ENCODE measurements around the gene TMEM240.
"Not testable (repeated sequence)": the region's sequence is repeated elsewhere in the genome, so short reads cannot be mapped to it uniquely, and the experiment has no call there.

Gene TMEM240

GRCh38 chr1:1557688-1558087 is 17.3 kb upstream of the TMEM240 start:
- DNase-seq (ENCODE audit: low read depth in 2 of 2, low spot score in 1 of 2) = not testable (repeated sequence)

GRCh38 chr1:1556961-1557360 is 16.5 kb upstream of the TMEM240 start:
- DNase-seq (ENCODE audit: low read depth in 2 of 2, low spot score in 1 of 2) = not testable (repeated sequence)

GRCh38 chr1:1556505-1556904 is 16.1 kb upstream of the TMEM240 start:
- DNase-seq (ENCODE audit: low read depth in 2 of 2, low spot score in 1 of 2) = no peak

- no peak for DNase-seq (ENCODE audit: low read depth in 2 of 2, low spot score in 1 of 2)
These were observed 14.8 kb upstream of the TMEM240 start for GRCh38 chr1:1554926-1555915.

- DNase-seq (ENCODE audit: low read depth in 2 of 2, low spot score in 1 of 2) = no peak
These were observed 14.1 kb upstream of the TMEM240 start for GRCh38 chr1:1554550-1554925.

GRCh38 chr1:1553821-1554494 is 13.5 kb upstream of the TMEM240 start:
- DNase-seq (ENCODE audit: low read depth in 2 of 2, low spot score in 1 of 2) = no peak

- no peak for DNase-seq (ENCODE audit: low read depth in 2 of 2, low spot score in 1 of 2)
These were observed 11.8 kb upstream of the TMEM240 start for GRCh38 chr1:1552263-1552639.

- no peak for DNase-seq (ENCODE audit: low read depth in 2 of 2, low spot score in 1 of 2)
These were observed 11.3 kb upstream of the TMEM240 start for GRCh38 chr1:1551524-1552262.

GRCh38 chr1:1550591-1551432 is 10.4 kb upstream of the TMEM240 start:
- no peak for DNase-seq (ENCODE audit: low read depth in 2 of 2, low spot score in 1 of 2)

- no peak for DNase-seq (ENCODE audit: low read depth in 2 of 2, low spot score in 1 of 2)
These were observed 9.7 kb upstream of the TMEM240 start for GRCh38 chr1:1550087-1550486.

GRCh38 chr1:1548591-1548990 is 8.2 kb upstream of the TMEM240 start:
- DNase-seq (ENCODE audit: low read depth in 2 of 2, low spot score in 1 of 2) = no peak

GRCh38 chr1:1547476-1547875 is 7.1 kb upstream of the TMEM240 start:
- DNase-seq (ENCODE audit: low read depth in 2 of 2, low spot score in 1 of 2) = no peak

- DNase-seq (ENCODE audit: low read depth in 2 of 2, low spot score in 1 of 2) = no peak
These were observed 6.6 kb upstream of the TMEM240 start for GRCh38 chr1:1547011-1547410.

GRCh38 chr1:1545946-1546737 is 5.7 kb upstream of the TMEM240 start:
- no peak for DNase-seq (ENCODE audit: low read depth in 2 of 2, low spot score in 1 of 2)

GRCh38 chr1:1544544-1544943 is 4.1 kb upstream of the TMEM240 start:
- no peak for DNase-seq (ENCODE audit: low read depth in 2 of 2, low spot score in 1 of 2)

GRCh38 chr1:1543706-1544099 is 3.3 kb upstream of the TMEM240 start:
- DNase-seq (ENCODE audit: low read depth in 2 of 2, low spot score in 1 of 2) = no peak

- DNase-seq (ENCODE audit: low read depth in 2 of 2, low spot score in 1 of 2) = no peak
These were observed 2.6 kb upstream of the TMEM240 start for GRCh38 chr1:1542766-1543705.

- DNase-seq (ENCODE audit: low read depth in 2 of 2, low spot score in 1 of 2) = no peak
These were observed 1.7 kb upstream of the TMEM240 start for GRCh38 chr1:1541956-1542765.
